SH-SY5Y (cell line): ENCODE measurements around the gene COL18A1.

Source experiments
- GATA2 ChIP-seq: IDR thresholded peaks from 2 replicates; pipeline ENCODE4 v1.6.1; 2011; ENCODE audit warnings: mild to moderate bottlenecking, low read depth, low read length
- GATA3 ChIP-seq: IDR thresholded peaks from 2 replicates; pipeline ENCODE4 v1.6.1; 2011; ENCODE audit warnings: low read depth, mild to moderate bottlenecking, low read length, moderate library complexity

COL18A1 gene

GRCh38 chr21:45475797-45476570 lies 71.0 kb downstream of the COL18A1 start:
- TF ChIP-seq GATA2: no peak

GRCh38 chr21:45476582-45476981 lies 71.6 kb downstream of the COL18A1 start:
- TF ChIP-seq GATA3 (no peak), GATA2 (no peak)

- TF ChIP-seq GATA3 (no peak), GATA2 (no peak)
These were observed 72.5 kb downstream of the COL18A1 start for GRCh38 chr21:45477176-45478114.

GRCh38 chr21:45478115-45478801 lies 73.3 kb downstream of the COL18A1 start:
- TF ChIP-seq GATA2 (no peak), GATA3 (no peak)

- TF ChIP-seq GATA2: no peak
- no peak for TF ChIP-seq GATA3
These were observed 74.1 kb downstream of the COL18A1 start for GRCh38 chr21:45478816-45479669.

GRCh38 chr21:45479691-45480675 lies 75.0 kb downstream of the COL18A1 start:
- TF ChIP-seq GATA2: no peak
- no peak for TF ChIP-seq GATA3

GRCh38 chr21:45480701-45481500 lies 75.9 kb downstream of the COL18A1 start:
- no peak for TF ChIP-seq GATA3
- TF ChIP-seq GATA2: no peak

- TF ChIP-seq GATA3 (no peak), GATA2 (no peak)
These were observed 76.6 kb downstream of the COL18A1 start for GRCh38 chr21:45481566-45481965.

- TF ChIP-seq GATA3: no peak
- no peak for TF ChIP-seq GATA2
These were observed 77.3 kb downstream of the COL18A1 start for GRCh38 chr21:45481977-45482898.

- TF ChIP-seq GATA2 (no peak), GATA3 (no peak)
These were observed 78.2 kb downstream of the COL18A1 start for GRCh38 chr21:45482899-45483821.
